Erythroblast (primary cell): ENCODE measurements around the gene INPP4A.

Experiments
- GATA1 ChIP-seq: IDR thresholded peaks from 2 replicates; pipeline ENCODE4 v1.6.1; 2011; ENCODE audit warnings: low read depth, mild to moderate bottlenecking, control low read depth, low read length, moderate library complexity
- POLR2A ChIP-seq: IDR thresholded peaks from 2 replicates; pipeline ENCODE4 v1.6.1; 2011; ENCODE audit warnings: mild to moderate bottlenecking, low read length

DNA sequence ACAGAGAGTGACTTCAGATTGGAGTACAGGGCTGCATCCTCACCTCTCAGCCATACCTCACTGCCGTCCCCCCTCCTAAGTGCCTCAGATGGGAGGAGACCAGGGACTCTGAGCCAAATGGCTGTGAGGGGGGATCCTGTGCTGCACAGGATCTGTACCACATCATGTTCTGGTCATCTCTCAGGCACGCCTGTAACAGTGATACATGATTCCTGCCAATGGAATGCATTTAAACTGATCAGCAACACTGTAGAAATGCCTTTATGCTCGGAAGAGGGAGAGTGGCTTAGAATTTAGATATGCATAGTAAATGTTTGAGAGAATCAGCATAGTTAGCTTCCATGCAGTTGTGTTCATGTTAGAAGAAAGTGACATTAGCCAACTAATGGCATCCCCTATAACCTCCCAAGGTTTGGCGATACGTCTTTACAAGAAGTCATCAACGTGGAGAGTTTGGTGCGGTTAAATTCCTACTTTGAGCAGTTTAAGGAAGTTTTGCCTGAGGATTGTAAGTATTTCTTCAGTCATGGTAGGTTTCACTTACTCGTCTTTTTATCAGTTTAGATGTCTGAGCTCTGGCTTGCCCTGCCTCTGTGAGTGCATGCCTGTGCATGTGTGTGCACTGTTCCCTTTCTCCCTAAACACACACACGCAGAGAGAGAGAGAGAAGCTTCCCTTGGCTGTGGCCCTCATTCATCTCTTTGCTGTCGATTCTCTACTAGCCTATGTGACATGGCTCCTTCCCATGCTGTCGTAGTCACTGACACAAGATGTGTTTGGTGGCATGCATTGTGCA lies 123.7 kb downstream of the INPP4A start:
- TF ChIP-seq POLR2A (no peak), GATA1 (no peak)
